Endothelial cell of umbilical vein (primary cell): Measurements from ENCODE around the gene PAX3. TPM values are rescaled to one million over a fixed set of nuclear protein-coding genes. Genes with fewer than 3 reads are reported as not detected.

Experiments
- BruUV-seq: library from RNA; stranded (reverse); fragments of 400-500 nt; replicated peaks from 2 replicates; lab custom pipeline; 2021; lab: Mats Ljungman, UMichigan
- CTCF ChIA-PET: fragments of 300-600, 350-600 bp; sonication (Branson Sonifier 250); formaldehyde crosslinking; loops from one replicate; lab custom pipeline; 2021; ENCODE audit warnings: antibody characterized with exemption, inconsistent platforms; lab: Charles Lee
- POLR2A ChIA-PET: fragments of 300-600, 350-600 bp; sonication (Branson Sonifier 250); formaldehyde crosslinking; loops from one replicate; lab custom pipeline; 2021; ENCODE audit warnings: antibody characterized with exemption, inconsistent platforms; lab: Charles Lee
- DNase-seq: peaks from one replicate; pipeline ENCODE4 v3.0.0-alpha.2; 2011; ENCODE audit warnings: low read depth, low spot score
- FAIRE-seq: peaks from 2 replicates; lab custom pipeline; 2011; peaks lifted over from hg19 to GRCh38; lab: Jason Lieb, UNC
- H2AFZ ChIP-seq: 2 replicates; pipeline ENCODE4 v1.6.0; 2012; ENCODE audit warnings: low read depth, low read length, control low read depth, inconsistent platforms
- H3K27ac ChIP-seq: 2 replicates; pipeline ENCODE4 v1.5.1; 2011; ENCODE audit warnings: low read depth, mild to moderate bottlenecking, control low read depth, low read length, moderate library complexity; ENCODE audit not compliant: insufficient read depth
- H3K27me3 ChIP-seq, 2 experiments: 2 replicates each; pipeline versions ENCODE4 v1.6.0 to v1.6.1; 2011; ENCODE audit warnings: low read length in 2 of 2, mixed read lengths in 1 of 2; ENCODE audit not compliant: control insufficient read depth in 2 of 2, insufficient read depth in 2 of 2
- H3K36me3 ChIP-seq, 2 experiments: 2 replicates in 1 of 2; 3 replicates in 1 of 2; pipeline ENCODE4 v1.5.1; 2011; ENCODE audit warnings: low read length in 2 of 2, mild to moderate bottlenecking in 1 of 2, moderate library complexity in 1 of 2; ENCODE audit not compliant: control insufficient read depth in 2 of 2, insufficient read depth in 2 of 2; ENCODE audit errors: extremely low read depth in 1 of 2
- H3K4me1 ChIP-seq: 3 replicates; pipeline ENCODE4 v1.5.1; 2011; ENCODE audit warnings: mild to moderate bottlenecking, low read length; ENCODE audit not compliant: control insufficient read depth, insufficient read depth; ENCODE audit errors: extremely low read depth
- H3K4me2 ChIP-seq: 2 replicates; pipeline ENCODE4 v1.6.1; 2011; ENCODE audit warnings: low read length, control low read depth, mixed read lengths; ENCODE audit not compliant: insufficient read depth
- H3K4me3 ChIP-seq, 3 experiments: fragments of 200-600 bp in 1 of 3; sonication (generic), shearing (Covaris generic) in 1 of 3; replicated peaks in 1 of 3; 2 replicates each; pipeline ENCODE4 v1.5.1; 2011 to 2016; ENCODE audit warnings: control low read depth in 3 of 3, low read length in 3 of 3, mild to moderate bottlenecking in 2 of 3, inconsistent platforms in 1 of 3, low read depth in 1 of 3, moderate library complexity in 1 of 3; ENCODE audit not compliant: insufficient read depth in 1 of 3
- H3K79me2 ChIP-seq: 2 replicates; pipeline ENCODE4 v1.6.0; 2012; ENCODE audit warnings: low read length, inconsistent platforms; ENCODE audit not compliant: control insufficient read depth, insufficient read depth
- H3K9ac ChIP-seq: replicated peaks from 2 replicates; pipeline ENCODE3; 2011; ENCODE audit warnings: low read length, control low read depth; ENCODE audit not compliant: insufficient read depth; ENCODE audit errors: extremely low read depth
- H3K9me1 ChIP-seq: replicated peaks from 3 replicates; pipeline ENCODE4 v1.6.0; 2011; ENCODE audit warnings: mild to moderate bottlenecking, low read length; ENCODE audit not compliant: control insufficient read depth, insufficient read depth; ENCODE audit errors: extremely low read depth
- H3K9me3 ChIP-seq: replicated peaks from 2 replicates; pipeline ENCODE4 v1.5.1; 2012; ENCODE audit warnings: low read length, inconsistent platforms; ENCODE audit not compliant: control insufficient read depth, insufficient read depth
- H4K20me1 ChIP-seq: replicated peaks from 2 replicates; pipeline ENCODE3; 2011; ENCODE audit warnings: mild to moderate bottlenecking, low read length; ENCODE audit not compliant: control insufficient read depth, insufficient read depth; ENCODE audit errors: extremely low read depth
- CTCF ChIP-seq, 2 donors: IDR thresholded peaks; 1 replicate in 1 of 2; 2 replicates in 1 of 2; pipeline ENCODE4 v1.5.1; 2011; ENCODE audit warnings: low read length in 2 of 2, mild to moderate bottlenecking in 2 of 2, moderate library complexity in 2 of 2, control low read depth in 1 of 2, inconsistent platforms in 1 of 2, low read depth in 1 of 2; ENCODE audit not compliant: insufficient read depth in 1 of 2; ENCODE audit errors: extremely low read depth in 1 of 2
- EZH2 ChIP-seq: IDR thresholded peaks from 2 replicates; pipeline ENCODE4 v1.6.1; 2012; ENCODE audit warnings: borderline replicate concordance, low read depth, mild to moderate bottlenecking, moderate library complexity, low read length, inconsistent platforms; ENCODE audit not compliant: severe bottlenecking
- FOS ChIP-seq: IDR thresholded peaks from 2 replicates; pipeline ENCODE4 v1.6.1; 2011; ENCODE audit warnings: mild to moderate bottlenecking, low read length, moderate library complexity, borderline replicate concordance; ENCODE audit not compliant: insufficient read depth
- GATA2 ChIP-seq: IDR thresholded peaks from 2 replicates; pipeline ENCODE4 v1.7.0; 2011; ENCODE audit warnings: low read depth, mild to moderate bottlenecking, moderate library complexity, mixed read lengths, low read length; ENCODE audit not compliant: insufficient read length, insufficient read depth
- JUN ChIP-seq: IDR thresholded peaks from 2 replicates; pipeline ENCODE4 v1.6.1; 2011; ENCODE audit warnings: borderline replicate concordance, low read depth; ENCODE audit not compliant: insufficient read length, insufficient read depth
- MYC ChIP-seq: IDR thresholded peaks from one replicate; pipeline ENCODE4 v1.6.1; 2011; ENCODE audit warnings: mild to moderate bottlenecking, low read depth, low read length
- POLR2A ChIP-seq: IDR thresholded peaks from 2 replicates; pipeline ENCODE4 v1.6.1; 2012; ENCODE audit warnings: low read depth, mild to moderate bottlenecking, control low read depth, low read length
- POLR2AphosphoS5 ChIP-seq: IDR thresholded peaks from 2 replicates; pipeline ENCODE4 v1.6.1; 2012; ENCODE audit warnings: low read depth, mild to moderate bottlenecking, control low read depth, low read length, moderate library complexity; ENCODE audit not compliant: insufficient read depth
- dilution Hi-C: fragments of 300-500 bp; cut with MboI; formaldehyde crosslinking; loops from one replicate; pipeline ENCODE4 v1.15.0; 2019; ENCODE audit warnings: low sequenced_read_pairs; ENCODE audit not compliant: extremely low pct_ligation_motif_present
- intact Hi-C: fragments of 100-400 bp; cut with micrococcal nuclease; formaldehyde crosslinking; loops from one replicate; pipeline ENCODE4 v1.10.0; 2022
- polyA plus RNA-seq, 4 experiments: library from polyadenylated mRNA; depleted of rRNA in 3 of 4; stranded (reverse) in 3 of 4; unstranded in 1 of 4; fragments of >200 nt; gene quantifications; 2 replicates each; pipeline versions ENCODE4 v1.2.1 to v1.2.3, GENCODE V29; 2011 to 2012; ENCODE audit warnings: missing spikeins in 1 of 4
- total RNA-seq: library from RNA; stranded (reverse); gene quantifications from 2 replicates; pipeline ENCODE4 v1.2.3, GENCODE V29; 2021
- TF ChIP-seq, protein P1 (sequence below): IDR thresholded peaks from 2 replicates; pipeline ENCODE4 v1.6.1; 2011; ENCODE audit not compliant: insufficient read depth, insufficient read length

The PAX3 gene
- total and polyA plus RNA-seq, 2 donors (not counting 3 experiments of a cell fraction or from before 2014, with no cell fraction given) = not detected

- H3K27me3 ChIP-seq = no peaks in the 10 kb centered on the region
- ChIA-PET POLR2A (no interaction called here), CTCF (no interaction called here)
- H3K4me3 ChIP-seq = no peak overlapping the region
- H4K20me1 ChIP-seq = no peaks in the 10 kb centered on the region
- H3K9ac ChIP-seq = no peak overlapping the region
- no peak overlapping the region for H2AFZ ChIP-seq
- no peaks in the 10 kb centered on the region for H3K9me3 ChIP-seq
- no peaks in the 10 kb centered on the region for H3K79me2 ChIP-seq
- FAIRE-seq = no peak
- H3K4me2 ChIP-seq = no peak overlapping the region
- no peak for TF ChIP-seq CTCF (IDR thresholded peaks at IDR 0.05; ENCODE audit: extremely low read depth in 1 of 2, insufficient read depth in 1 of 2, low read depth in 1 of 2, low read length in 2 of 2)
- no peak for TF ChIP-seq FOS
- TF ChIP-seq MYC = no peak
- no peak for TF ChIP-seq GATA2
- TF ChIP-seq POLR2AphosphoS5 = no peak
- no peak for TF ChIP-seq EZH2
- TF ChIP-seq, protein P1, sequence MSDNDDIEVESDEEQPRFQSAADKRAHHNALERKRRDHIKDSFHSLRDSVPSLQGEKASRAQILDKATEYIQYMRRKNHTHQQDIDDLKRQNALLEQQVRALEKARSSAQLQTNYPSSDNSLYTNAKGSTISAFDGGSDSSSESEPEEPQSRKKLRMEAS = no peak
- no peak for TF ChIP-seq JUN
- TF ChIP-seq POLR2A = no peak
- H3K27ac ChIP-seq = no peak overlapping the region
- dilution Hi-C loops (no loop called here), intact Hi-C loops (no loop called here)
- BruUV-seq = no TSS peak
- no peaks in the 10 kb centered on the region for H3K36me3 ChIP-seq
- no peaks in the 10 kb centered on the region for H3K9me1 ChIP-seq
- no peaks in the 10 kb centered on the region for H3K4me1 ChIP-seq
- DNase-seq = no peak
Measured at GRCh38 chr2:222256250-222256649, 42.5 kb downstream of the PAX3 start.
